Loucy (cell line): ENCODE measurements around the gene RANGRF.

Experiments
- H2AFZ ChIP-seq: fragments of 200-600 bp; sonication (generic); 2 replicates; pipeline ENCODE4 v1.6.0; 2016; ENCODE audit warnings: antibody characterized with exemption, mild to moderate bottlenecking, low read length, moderate library complexity
- H3F3A ChIP-seq: fragments of 200-600 bp; 2 replicates; pipeline ENCODE4 v1.6.0; 2016; ENCODE audit warnings: antibody characterized with exemption, low read depth, mild to moderate bottlenecking
- H3K27me3 ChIP-seq: fragments of 200-600 bp; sonication (generic); 2 replicates; pipeline ENCODE4 v1.6.1; 2014; ENCODE audit warnings: low read length, mild to moderate bottlenecking; ENCODE audit not compliant: insufficient read depth, poor library complexity, severe bottlenecking
- H3K36me3 ChIP-seq: fragments of 200-600 bp; sonication (generic); 2 replicates; pipeline ENCODE4 v1.6.1; 2016; ENCODE audit warnings: low read length; ENCODE audit not compliant: insufficient read depth
- H3K4me1 ChIP-seq: fragments of 200-600 bp; sonication (generic); 2 replicates; pipeline ENCODE4 v1.5.1; 2014; ENCODE audit warnings: low read length, mild to moderate bottlenecking; ENCODE audit not compliant: insufficient read depth, poor library complexity, severe bottlenecking
- H3K4me2 ChIP-seq: fragments of 200-600 bp; sonication (generic); 2 replicates; pipeline ENCODE4 v1.6.0; 2014; ENCODE audit warnings: antibody characterized with exemption, low read length, low read depth, mild to moderate bottlenecking; ENCODE audit not compliant: poor library complexity, severe bottlenecking
- H3K4me3 ChIP-seq: fragments of 200-600 bp; sonication (generic); 2 replicates; pipeline ENCODE4 v1.5.1; 2014; ENCODE audit warnings: low read length, mild to moderate bottlenecking, mixed read lengths; ENCODE audit not compliant: poor library complexity, severe bottlenecking
- H3K79me2 ChIP-seq: fragments of 200-600 bp; sonication (generic); 2 replicates; pipeline ENCODE4 v1.6.1; 2014; ENCODE audit warnings: low read length; ENCODE audit not compliant: insufficient read depth
- H3K9ac ChIP-seq: fragments of 200-600 bp; sonication (generic); 2 replicates; pipeline ENCODE4 v1.6.0; 2014; ENCODE audit warnings: mild to moderate bottlenecking, low read depth, low read length, moderate library complexity; ENCODE audit not compliant: poor library complexity, severe bottlenecking
- H3K9me2 ChIP-seq: fragments of 200-600 bp; sonication (generic); replicated peaks from 2 replicates; pipeline ENCODE4 v1.6.1; 2016; ENCODE audit warnings: low read depth, low read length, mixed read lengths
- H3K9me3 ChIP-seq: fragments of 200-600 bp; sonication (generic); 2 replicates; pipeline ENCODE4 v1.6.1; 2014; ENCODE audit warnings: mild to moderate bottlenecking, antibody characterized with exemption, low read length, low read depth; ENCODE audit not compliant: insufficient read depth
- H4K20me1 ChIP-seq: fragments of 200-600 bp; sonication (generic); 2 replicates; pipeline ENCODE4 v1.6.0; 2014; ENCODE audit warnings: antibody characterized with exemption, low read length, mild to moderate bottlenecking; ENCODE audit not compliant: insufficient read depth, poor library complexity, severe bottlenecking
- CTCF ChIP-seq: fragments of 200-600 bp; sonication (generic); conservative IDR thresholded peaks from 2 replicates; pipeline ENCODE4 v1.5.1; 2014; ENCODE audit warnings: mild to moderate bottlenecking, antibody characterized with exemption, low read length
- EZH2phosphoT487 ChIP-seq: fragments of 200-600 bp; IDR thresholded peaks from 2 replicates; pipeline ENCODE4 v1.6.1; 2018; ENCODE audit warnings: antibody characterized with exemption, mild to moderate bottlenecking, moderate library complexity, borderline replicate concordance

The RANGRF gene, protein sequence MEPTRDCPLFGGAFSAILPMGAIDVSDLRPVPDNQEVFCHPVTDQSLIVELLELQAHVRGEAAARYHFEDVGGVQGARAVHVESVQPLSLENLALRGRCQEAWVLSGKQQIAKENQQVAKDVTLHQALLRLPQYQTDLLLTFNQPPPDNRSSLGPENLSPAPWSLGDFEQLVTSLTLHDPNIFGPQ

GRCh38 chr17:8288336-8289102 is at the start of gene RANGRF:
Gene RANGRF, plus strand, starts transcription at chr17:8288670. Its CDS starts 119 bp downstream, at chr17:8288789.
- no peaks in the 10 kb centered on the region for H3K9me3 ChIP-seq
- TF ChIP-seq CTCF = no peak
- no peak for TF ChIP-seq EZH2phosphoT487

GRCh38 chr17:8243827-8244226 is 44.6 kb upstream of the RANGRF start:
- no peak overlapping the region for H3K9ac ChIP-seq
- H3K4me1 ChIP-seq = peaks cover 14% of the 10 kb centered on the region
- no peaks in the 10 kb centered on the region for H3K9me3 ChIP-seq
- peaks cover 6% of the 10 kb centered on the region; the same call in 1 of the 2 replicates for H3F3A ChIP-seq
- peaks cover 48% of the 10 kb centered on the region for H3K79me2 ChIP-seq
- H3K9me2 ChIP-seq = no peaks in the 10 kb centered on the region
- TF ChIP-seq CTCF = peak; percentile 50
- TF ChIP-seq EZH2phosphoT487 = no peak
- H3K36me3 ChIP-seq = peaks cover 7% of the 10 kb centered on the region; the same call in 1 of the 2 replicates
- H3K27me3 ChIP-seq = no peaks in the 10 kb centered on the region
- H3K4me3 ChIP-seq = peak overlapping the region; percentile 17
- no peak overlapping the region for H2AFZ ChIP-seq
- peaks cover 7% of the 10 kb centered on the region for H4K20me1 ChIP-seq
- H3K4me2 ChIP-seq = peak overlapping the region; percentile 48

More at GRCh38 chr17:8288336-8289102, at the start of gene RANGRF:
- peaks cover 61% of the 10 kb centered on the region for H3K4me1 ChIP-seq
- peak within 1 kb of the TSS; percentile 98 for H2AFZ ChIP-seq
- H3K9me2 ChIP-seq = no peaks in the 10 kb centered on the region
- H3K4me3 ChIP-seq = peak within 1 kb of the TSS; percentile 93
- peaks cover 39% of the 10 kb centered on the region for H3K79me2 ChIP-seq
- H3K36me3 ChIP-seq = no peaks in the 10 kb centered on the region
- H4K20me1 ChIP-seq = no peaks in the 10 kb centered on the region
- H3K4me2 ChIP-seq = peak within 1 kb of the TSS; percentile 98
- no peaks in the 10 kb centered on the region for H3K27me3 ChIP-seq
- peaks cover 2% of the 10 kb centered on the region; the same call in 1 of the 2 replicates for H3F3A ChIP-seq
- peak within 1 kb of the TSS; percentile 93 for H3K9ac ChIP-seq

GRCh38 chr17:8244768-8245167 is 43.7 kb upstream of the RANGRF start:
- Histone ChIP-seq H3K36me3 (0 out of 2 replicates have a peak, but pooled peaks cover 3% of the 10 kb centered on the region), H3K4me1 (peaks cover 21% of the 10 kb centered on the region), H3K4me2 (no peak overlapping the region), H3K9me3 (no peaks in the 10 kb centered on the region), H3K9ac (no peak overlapping the region), H3F3A (peaks cover 7% of the 10 kb centered on the region; the same call in 1 of the 2 replicates), H3K27me3 (no peaks in the 10 kb centered on the region), H3K9me2 (no peaks in the 10 kb centered on the region), H4K20me1 (peaks cover 12% of the 10 kb centered on the region), H3K79me2 (peaks cover 53% of the 10 kb centered on the region), H2AFZ (no peak overlapping the region), H3K4me3 (no peak overlapping the region)
- TF ChIP-seq CTCF (no peak), EZH2phosphoT487 (no peak)
